Testis (tissue), 3 donors: ENCODE results near the gene ENTPD2. TPM values are rescaled to one million over a fixed set of nuclear protein-coding genes. Genes with fewer than 3 reads are reported as not detected.

Experiments used
- DNase-seq: peaks from one replicate; pipeline ENCODE4 v3.0.0-alpha.2; 2019
- H3K27ac ChIP-seq, 2 donors: fragments of 200-600 bp; sonication (generic); one replicate each; pipeline ENCODE4 v1.5.1; 2019
- H3K27me3 ChIP-seq: fragments of 200-600 bp; sonication (generic); one replicate; pipeline ENCODE4 v1.5.1; 2019
- H3K36me3 ChIP-seq: fragments of 200-600 bp; sonication (generic); one replicate; pipeline ENCODE4 v1.5.1; 2017; ENCODE audit warnings: low read depth; ENCODE audit errors: missing control alignments
- H3K4me1 ChIP-seq: fragments of 200-600 bp; sonication (generic); one replicate; pipeline ENCODE4 v1.5.1; 2019
- H3K4me3 ChIP-seq, 2 donors: fragments of 200-600 bp; sonication (generic); one replicate each; pipeline ENCODE4 v1.5.1; 2017 to 2019
- H3K9me3 ChIP-seq: fragments of 200-600 bp; sonication (generic); one replicate; pipeline ENCODE4 v1.5.1; 2017
- CTCF ChIP-seq, 3 experiments: fragments of 450-650 bp in 2 of 3; fragments of 200-600 bp in 1 of 3; sonication (generic) in 1 of 3; IDR thresholded peaks; one replicate each; pipeline ENCODE4 v1.5.1; 2016 to 2019; ENCODE audit warnings: antibody characterized with exemption in 3 of 3, mild to moderate bottlenecking in 2 of 3, moderate library complexity in 1 of 3
- POLR2A ChIP-seq: fragments of 450-650 bp; IDR thresholded peaks from one replicate; pipeline ENCODE4 v1.6.1; 2017; ENCODE audit warnings: antibody characterized with exemption, mild to moderate bottlenecking, moderate library complexity
- WGBS, 2 donors: methylation state at CpG; one replicate each; pipeline ENCODE4 v1.1.5; 2018; 5-methylcytosine and 5-hydroxymethylcytosine counted together
- intact Hi-C: fragments of 100-400 bp; cut with DNase I; formaldehyde crosslinking; loops from one replicate; pipeline ENCODE4 v1.15.1; 2023; ENCODE audit warnings: low total_unique reads
- polyA plus RNA-seq: library from polyadenylated mRNA; stranded (reverse); fragments of 350-450 nt; fragmentation: Illumina TruSeq; extraction: RNeasy Lipid Tissue Mini Kit (QIAGEN cat#74804); gene quantifications from one replicate; pipeline ENCODE4 v1.2.3, GENCODE V29; 2014; ENCODE audit warnings: low read depth, low replicate concordance; ENCODE audit not compliant: insufficient read depth
- total RNA-seq, 2 donors: library from RNA; depleted of rRNA; stranded (reverse); fragments of >200 nt; gene quantifications; one replicate each; pipeline ENCODE4 v1.2.3, GENCODE V29; 2016

Gene ENTPD2
- total and polyA plus RNA-seq, 3 donors from 2014 or later, result 5.7 to 9.6 (median 8.5) TPM

GRCh38 chr9:137015976-137016375 is 37.9 kb downstream of the ENTPD2 start:
- no peaks in the 10 kb centered on the region for H3K36me3 ChIP-seq
- TF ChIP-seq CTCF (IDR thresholded peaks at IDR 0.05), result no peak
- TF ChIP-seq POLR2A, result no peak
- no peak overlapping the region for H3K27ac ChIP-seq
- H3K4me3 ChIP-seq, result no peak overlapping the region
- no peaks in the 10 kb centered on the region for H3K4me1 ChIP-seq
- no peaks in the 10 kb centered on the region for H3K27me3 ChIP-seq
- no peaks in the 10 kb centered on the region for H3K9me3 ChIP-seq
- intact Hi-C loops, result no loop called here
- WGBS, 2 donors, result 96 to 97% methylated on average over 13 to 18 of the region's 21 CpGs
- no peak for DNase-seq

- Histone ChIP-seq H3K4me1 (no peaks in the 10 kb centered on the region), H3K36me3 (no peaks in the 10 kb centered on the region), H3K27me3 (no peaks in the 10 kb centered on the region), H3K27ac (no peak overlapping the region), H3K9me3 (no peaks in the 10 kb centered on the region), H3K4me3 (no peak overlapping the region)
- WGBS, 2 donors, result 92 to 95% methylated on average over 20 to 21 of the region's 25 CpGs
- TF ChIP-seq POLR2A (no peak), CTCF (IDR thresholded peaks at IDR 0.05) (no peak)
- no peak for DNase-seq
- intact Hi-C loops, result no loop called here
Observed at GRCh38 chr9:137015540-137015930, 38.3 kb downstream of the ENTPD2 start.

GRCh38 chr9:137014776-137015539 is 38.9 kb downstream of the ENTPD2 start:
- no peak overlapping the region for H3K27ac ChIP-seq

GRCh38 chr9:137014166-137014565 is 39.7 kb downstream of the ENTPD2 start:
- no peak overlapping the region for H3K27ac ChIP-seq
- H3K4me3 ChIP-seq, result no peak overlapping the region
- H3K4me1 ChIP-seq, result no peaks in the 10 kb centered on the region
- intact Hi-C loops, result no loop called here
- DNase-seq, result no peak
- H3K27me3 ChIP-seq, result no peaks in the 10 kb centered on the region
- TF ChIP-seq CTCF (IDR thresholded peaks at IDR 0.05) (no peak), POLR2A (no peak)
- no peaks in the 10 kb centered on the region for H3K9me3 ChIP-seq
- no peaks in the 10 kb centered on the region for H3K36me3 ChIP-seq
- 91 to 93% methylated on average over 8 to 22 of the region's 23 CpGs for WGBS, 2 donors

More at GRCh38 chr9:137014776-137015539, 38.9 kb downstream of the ENTPD2 start:
- DNase-seq, result no peak
- WGBS, 2 donors, result 95 to 98% methylated on average over 17 to 36 of the region's 36 CpGs
- intact Hi-C loops, result no loop called here
- Histone ChIP-seq H3K36me3 (no peaks in the 10 kb centered on the region), H3K27me3 (no peaks in the 10 kb centered on the region), H3K4me1 (no peaks in the 10 kb centered on the region), H3K4me3 (no peak overlapping the region), H3K9me3 (no peaks in the 10 kb centered on the region)
- no peak for TF ChIP-seq CTCF (IDR thresholded peaks at IDR 0.05)
- no peak for TF ChIP-seq POLR2A

- TF ChIP-seq CTCF (IDR thresholded peaks at IDR 0.05) (no peak), POLR2A (no peak)
- Histone ChIP-seq H3K27ac (no peak overlapping the region), H3K36me3 (no peaks in the 10 kb centered on the region), H3K9me3 (no peaks in the 10 kb centered on the region), H3K4me1 (no peaks in the 10 kb centered on the region), H3K4me3 (no peak overlapping the region), H3K27me3 (no peaks in the 10 kb centered on the region)
- DNase-seq, result no peak
- intact Hi-C loops, result no loop called here
- 96 to 97% methylated on average over 11 to 20 of the region's 20 CpGs for WGBS, 2 donors
Observed at GRCh38 chr9:137013571-137013940, 40.3 kb downstream of the ENTPD2 start.
